GM12864 (cell line): Measurements from ENCODE around the gene FAM200A.

Experiments used
- DNase-seq: peaks from one replicate; pipeline ENCODE4 v3.0.0-alpha.2; 2011; ENCODE audit warnings: low read depth
- H3K4me3 ChIP-seq: 2 replicates; pipeline ENCODE4 v1.5.1; 2011; ENCODE audit warnings: mild to moderate bottlenecking, low read depth, low read length, control low read depth
- CTCF ChIP-seq: IDR thresholded peaks from 2 replicates; pipeline ENCODE4 v1.5.1; 2011; ENCODE audit warnings: low read depth, mild to moderate bottlenecking, moderate library complexity, low read length, control low read depth, inconsistent platforms; ENCODE audit errors: missing control alignments

The FAM200A gene

GRCh38 chr7:99562832-99563231, 10.9 kb upstream of the FAM200A start:
- no peak overlapping the region for H3K4me3 ChIP-seq
- no peak for TF ChIP-seq CTCF
- DNase-seq = no peak

GRCh38 chr7:99562114-99562784, 10.3 kb upstream of the FAM200A start:
- TF ChIP-seq CTCF = no peak
- H3K4me3 ChIP-seq = no peak overlapping the region
- no peak for DNase-seq

- TF ChIP-seq CTCF = no peak
- DNase-seq = no peak
- H3K4me3 ChIP-seq = no peak overlapping the region
Measured at GRCh38 chr7:99561737-99562051, 9.8 kb upstream of the FAM200A start.

- no peak for DNase-seq
- no peak overlapping the region for H3K4me3 ChIP-seq
- TF ChIP-seq CTCF = no peak
Measured at GRCh38 chr7:99560834-99561736, 9.2 kb upstream of the FAM200A start.

- TF ChIP-seq CTCF = no peak
- DNase-seq = no peak
- H3K4me3 ChIP-seq = peak overlapping the region; percentile 99
Measured at GRCh38 chr7:99559175-99559915, 7.4 kb upstream of the FAM200A start.

GRCh38 chr7:99558306-99559174, 6.6 kb upstream of the FAM200A start, which contains the start of gene ZNF655:
ZNF655 (plus strand) TSS chr7:99558642; CDS start chr7:99560560, 1,918 bp downstream.
- TF ChIP-seq CTCF = no peak
- peak within 1 kb of the TSS; percentile 99 for H3K4me3 ChIP-seq
- DNase-seq = peak; percentile 64
